Prostate gland (tissue), 2 donors: Measurements from ENCODE around the gene FERMT3. TPM values are rescaled to one million over a fixed set of nuclear protein-coding genes. Genes with fewer than 3 reads are reported as not detected.

Experiments used
- DNase-seq: peaks from one replicate; pipeline ENCODE4 v3.0.0-alpha.2; 2019; ENCODE audit warnings: low spot score
- H3K27ac ChIP-seq, 2 donors: fragments of 200-600 bp; sonication (generic); 2 replicates each; pipeline ENCODE4 v1.5.1; 2017 to 2019
- H3K27me3 ChIP-seq: fragments of 200-600 bp; sonication (generic); replicated peaks from 2 replicates; pipeline ENCODE4 v1.5.1; 2019; ENCODE audit not compliant: insufficient read depth
- H3K36me3 ChIP-seq, 2 donors: fragments of 200-600 bp; sonication (generic); 1 replicate in 1 of 2; 2 replicates in 1 of 2; pipeline versions ENCODE4 v1.5.1 to v1.8.1; 2017 to 2019
- H3K4me1 ChIP-seq: fragments of 200-600 bp; sonication (generic); replicated peaks from 2 replicates; pipeline ENCODE4 v1.5.1; 2019
- H3K4me3 ChIP-seq, 2 donors: fragments of 200-600 bp; sonication (generic); 2 replicates each; pipeline ENCODE4 v1.5.1; 2017 to 2019
- H3K9me3 ChIP-seq: fragments of 200-600 bp; sonication (generic); 2 replicates; pipeline ENCODE4 v1.5.1; 2017
- CTCF ChIP-seq, 4 experiments: fragments of 200-600 bp in 2 of 4; fragments of 450-650 bp in 2 of 4; sonication (generic) in 2 of 4; IDR thresholded peaks; 1 replicate in 3 of 4; 2 replicates in 1 of 4; pipeline ENCODE4 v1.5.1; 2016 to 2019; ENCODE audit warnings: antibody characterized with exemption in 4 of 4, mild to moderate bottlenecking in 2 of 4, moderate library complexity in 2 of 4
- POLR2A ChIP-seq: fragments of 450-650 bp; IDR thresholded peaks from one replicate; pipeline ENCODE4 v1.6.1; 2016; ENCODE audit warnings: antibody characterized with exemption, mild to moderate bottlenecking
- POLR2AphosphoS5 ChIP-seq: sonication (generic); formaldehyde crosslinking; IDR thresholded peaks from one replicate; pipeline ENCODE4 v1.6.1; 2017; ENCODE audit warnings: antibody characterized with exemption
- WGBS: methylation state at CpG from one replicate; pipeline ENCODE4 v1.1.5; 2018; 5-methylcytosine and 5-hydroxymethylcytosine counted together
- intact Hi-C: fragments of 100-400 bp; cut with DNase I; formaldehyde crosslinking; loops from one replicate; pipeline ENCODE4 v1.14.2; 2022
- total RNA-seq, 2 donors: library from RNA; depleted of rRNA; stranded (reverse); fragments of >200 nt; gene quantifications; one replicate each; pipeline ENCODE4 v1.1.0, GENCODE V29; 2016

FERMT3 gene
- total RNA-seq, 2 donors from 2014 or later, result 5.3 to 12.8 TPM

- Histone ChIP-seq H3K27ac (no peak overlapping the region), H3K4me1 (no peaks in the 10 kb centered on the region), H3K4me3 (no peak overlapping the region), H3K9me3 (no peaks in the 10 kb centered on the region), H3K27me3 (no peaks in the 10 kb centered on the region), H3K36me3 (peaks cover 0 to 19% of the 10 kb centered on the region in 2 donors)
- intact Hi-C loops, result no loop called here
- TF ChIP-seq POLR2AphosphoS5 (no peak), CTCF (IDR thresholded peaks at IDR 0.05) (no peak), POLR2A (no peak)
- 93% methylated on average over 6 of the region's 6 CpGs for WGBS
- DNase-seq, result no peak
Measured at GRCh38 chr11:64260147-64260708, 53.7 kb downstream of the FERMT3 start.

- Histone ChIP-seq H3K27ac (no peak overlapping the region), H3K9me3 (no peaks in the 10 kb centered on the region), H3K27me3 (no peaks in the 10 kb centered on the region), H3K4me1 (no peaks in the 10 kb centered on the region), H3K4me3 (no peak overlapping the region), H3K36me3 (peaks cover 0 to 19% of the 10 kb centered on the region in 2 donors)
- 91% methylated on average over 18 of the region's 18 CpGs for WGBS
- DNase-seq, result no peak
- TF ChIP-seq CTCF (IDR thresholded peaks at IDR 0.05), result no peak
- no peak for TF ChIP-seq POLR2AphosphoS5
- intact Hi-C loops, result no loop called here
Measured at GRCh38 chr11:64261556-64262080, 55.1 kb downstream of the FERMT3 start.

GRCh38 chr11:64262271-64263002, 55.9 kb downstream of the FERMT3 start:
- Histone ChIP-seq H3K27ac (no peak overlapping the region), H3K36me3 (peaks cover 0 to 19% of the 10 kb centered on the region in 2 donors), H3K27me3 (no peaks in the 10 kb centered on the region), H3K4me1 (no peaks in the 10 kb centered on the region), H3K4me3 (no peak overlapping the region), H3K9me3 (no peaks in the 10 kb centered on the region)
- no peak for DNase-seq
- TF ChIP-seq POLR2A, result no peak
- TF ChIP-seq CTCF (IDR thresholded peaks at IDR 0.05), result no peak
- TF ChIP-seq POLR2AphosphoS5, result no peak
- 94% methylated on average over 40 of the region's 42 CpGs for WGBS
- intact Hi-C loops, result no loop called here

GRCh38 chr11:64263021-64263946, 56.8 kb downstream of the FERMT3 start:
- intact Hi-C loops, result no loop called here
- DNase-seq, result no peak
- Histone ChIP-seq H3K27ac (no peak overlapping the region), H3K27me3 (no peaks in the 10 kb centered on the region), H3K4me1 (no peaks in the 10 kb centered on the region), H3K36me3 (peaks cover 0 to 18% of the 10 kb centered on the region in 2 donors), H3K4me3 (no peak overlapping the region), H3K9me3 (no peaks in the 10 kb centered on the region)
- WGBS, result 86% methylated on average over 29 of the region's 29 CpGs
- TF ChIP-seq POLR2AphosphoS5, result no peak
- TF ChIP-seq POLR2A, result no peak
- TF ChIP-seq CTCF (IDR thresholded peaks at IDR 0.05), result no peak
